Liver (tissue), 9 donors: ENCODE results near the gene CAVIN2. TPM values are rescaled to one million over a fixed set of nuclear protein-coding genes. Genes with fewer than 3 reads are reported as not detected.

Experiments
- DNase-seq: peaks from one replicate; pipeline ENCODE4 v3.0.0-alpha.2; 2017; ENCODE audit warnings: low spot score
- H3K27ac ChIP-seq, 2 donors: one replicate each; pipeline ENCODE4 v1.7.0; 2013; ENCODE audit warnings: inconsistent platforms in 2 of 2, low read length in 2 of 2, control low read depth in 1 of 2, low read depth in 1 of 2, mild to moderate bottlenecking in 1 of 2
- H3K27me3 ChIP-seq, 4 donors: one replicate each; pipeline versions ENCODE4 v1.6.1 to v1.7.0; 2013; ENCODE audit warnings: low read length in 3 of 4, inconsistent platforms in 1 of 4, mild to moderate bottlenecking in 1 of 4, moderate library complexity in 1 of 4; ENCODE audit not compliant: control insufficient read depth in 4 of 4, insufficient read depth in 4 of 4
- H3K36me3 ChIP-seq, 4 donors: one replicate each; pipeline versions ENCODE4 v1.6.1 to v1.7.0; 2013; ENCODE audit warnings: low read length in 3 of 4, mild to moderate bottlenecking in 3 of 4, low read depth in 1 of 4, moderate library complexity in 1 of 4; ENCODE audit not compliant: control insufficient read depth in 4 of 4, insufficient read depth in 3 of 4
- H3K4me1 ChIP-seq, 4 donors: one replicate each; pipeline versions ENCODE4 v1.6.1 to v1.7.0; 2013; ENCODE audit warnings: low read length in 3 of 4, mild to moderate bottlenecking in 3 of 4, moderate library complexity in 1 of 4; ENCODE audit not compliant: control insufficient read depth in 4 of 4, insufficient read depth in 4 of 4
- H3K4me3 ChIP-seq, 3 donors: one replicate each; pipeline versions ENCODE4 v1.6.1 to v1.7.0; 2013; ENCODE audit warnings: low read length in 3 of 3, control low read depth in 1 of 3, low read depth in 1 of 3, mild to moderate bottlenecking in 1 of 3
- H3K9ac ChIP-seq, 2 donors: one replicate each; pipeline ENCODE4 v1.7.0; 2013; ENCODE audit warnings: low read length in 2 of 2, mild to moderate bottlenecking in 2 of 2, moderate library complexity in 2 of 2, control low read depth in 1 of 2, low read depth in 1 of 2
- H3K9me3 ChIP-seq, 4 donors: one replicate each; pipeline versions ENCODE4 v1.6.1 to v1.7.0; 2013; ENCODE audit warnings: low read length in 3 of 4; ENCODE audit not compliant: control insufficient read depth in 4 of 4
- EGR1 ChIP-seq, 2 donors: IDR thresholded peaks; 2 replicates each; pipeline ENCODE4 v1.6.1; 2016 to 2018; ENCODE audit warnings: antibody characterized with exemption in 2 of 2, low read depth in 2 of 2
- FOXA1 ChIP-seq: IDR thresholded peaks from 2 replicates; pipeline ENCODE4 v1.6.1; 2016; ENCODE audit warnings: antibody characterized with exemption
- FOXA2 ChIP-seq: IDR thresholded peaks from 2 replicates; pipeline ENCODE4 v1.6.1; 2016; ENCODE audit warnings: antibody characterized with exemption
- GABPA ChIP-seq, 2 donors: IDR thresholded peaks in 1 of 2; conservative IDR thresholded peaks in 1 of 2; 2 replicates each; pipeline ENCODE4 v1.6.1; 2016; ENCODE audit warnings: antibody characterized with exemption in 2 of 2, mild to moderate bottlenecking in 1 of 2, moderate library complexity in 1 of 2
- HNF4A ChIP-seq, 2 donors: conservative IDR thresholded peaks; 2 replicates each; pipeline ENCODE4 v1.6.1; 2016; ENCODE audit warnings: antibody characterized with exemption in 2 of 2, mild to moderate bottlenecking in 2 of 2
- HNF4G ChIP-seq: IDR thresholded peaks from 2 replicates; pipeline ENCODE4 v1.6.1; 2016; ENCODE audit warnings: antibody characterized with exemption
- JUND ChIP-seq, 2 donors: IDR thresholded peaks; 2 replicates each; pipeline ENCODE4 v1.6.1; 2016; ENCODE audit warnings: antibody characterized with exemption in 2 of 2
- MAX ChIP-seq: IDR thresholded peaks from 2 replicates; pipeline ENCODE4 v1.6.1; 2016; ENCODE audit warnings: antibody characterized with exemption
- NR2F2 ChIP-seq: IDR thresholded peaks from 2 replicates; pipeline ENCODE4 v1.6.1; 2016; ENCODE audit warnings: antibody characterized with exemption
- RAD21 ChIP-seq, 2 donors: IDR thresholded peaks; 2 replicates each; pipeline ENCODE4 v1.6.1; 2016; ENCODE audit warnings: antibody characterized with exemption in 2 of 2, mild to moderate bottlenecking in 2 of 2
- RXRA ChIP-seq, 2 donors: IDR thresholded peaks; 2 replicates each; pipeline ENCODE4 v1.6.1; 2017 to 2018; ENCODE audit warnings: antibody characterized with exemption in 2 of 2, mild to moderate bottlenecking in 1 of 2
- SP1 ChIP-seq: IDR thresholded peaks from 2 replicates; pipeline ENCODE4 v1.6.1; 2018; ENCODE audit warnings: antibody characterized with exemption, mild to moderate bottlenecking
- TAF1 ChIP-seq: conservative IDR thresholded peaks from 2 replicates; pipeline ENCODE4 v1.6.1; 2016; ENCODE audit warnings: antibody characterized with exemption, mild to moderate bottlenecking
- YY1 ChIP-seq: IDR thresholded peaks from 2 replicates; pipeline ENCODE4 v1.6.1; 2016; ENCODE audit warnings: antibody characterized with exemption, mild to moderate bottlenecking
- ZBTB33 ChIP-seq: IDR thresholded peaks from 2 replicates; pipeline ENCODE4 v1.6.1; 2016; ENCODE audit warnings: antibody characterized with exemption
- WGBS: extraction: QIAGEN DNeasy Blood & Tissue Kit; methylation state at CpG from one replicate; pipeline ENCODE4 v1.1.7; 2013; 5-methylcytosine and 5-hydroxymethylcytosine counted together
- polyA plus RNA-seq, 2 donors: library from polyadenylated mRNA; stranded (reverse) in 1 of 2; unstranded in 1 of 2; fragments of 200-250 nt in 1 of 2; fragments of >200 nt in 1 of 2; fragmentation: Nextera tagmentation in 1 of 2; extraction: Ambion mirVana in 1 of 2; gene quantifications; one replicate each; pipeline versions ENCODE4 v1.2.1 to v1.2.3, GENCODE V29; 2013 to 2015
- total RNA-seq, 2 donors: library from RNA; depleted of rRNA; stranded (reverse); fragments of >200 nt; gene quantifications; one replicate each; pipeline ENCODE4 v1.2.3, GENCODE V29; 2014
- TF ChIP-seq, protein P1 (sequence below): IDR thresholded peaks from 2 replicates; pipeline ENCODE4 v1.6.1; 2016; ENCODE audit warnings: antibody characterized with exemption, mild to moderate bottlenecking
- TF ChIP-seq, protein P2 (sequence below): IDR thresholded peaks from 2 replicates; pipeline ENCODE4 v1.6.1; 2016; ENCODE audit warnings: antibody characterized with exemption
- TF ChIP-seq, protein P3 (sequence below): fragments of 150-350 bp; IDR thresholded peaks from 2 replicates; pipeline ENCODE4 v1.5.1; 2017; ENCODE audit warnings: improper control_type of control experiment, low read depth, low read length; ENCODE audit not compliant: missing input control
- donor health status: healthy.
- donor health status: healthy.
- donor health status: healthy.
- donor health status: healthy.
- donor health status: healthy.

Gene CAVIN2
- total and polyA plus RNA-seq, 4 donors: 13.3 to 20.7 (median 14.0) TPM

DNA sequence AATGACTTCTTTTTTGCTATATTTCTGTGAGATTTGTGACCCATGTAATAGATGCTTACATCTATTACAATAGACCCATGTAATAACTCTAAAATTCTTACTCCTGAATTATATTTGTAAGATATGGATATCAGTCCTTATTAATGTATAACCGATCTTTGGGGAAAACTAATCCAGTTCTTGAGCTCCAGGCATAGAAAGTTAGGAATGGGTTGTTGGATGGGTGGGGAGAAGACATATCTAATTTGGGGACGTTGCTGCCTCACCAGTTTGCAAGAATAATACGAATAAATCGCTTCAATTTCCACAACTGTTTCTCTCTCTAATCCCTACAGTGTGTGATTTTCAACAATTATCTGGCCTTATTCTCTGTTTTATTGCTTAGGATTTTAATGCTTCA, 13.5 kb downstream of the CAVIN2 start:
- Histone ChIP-seq H3K9ac (no peak overlapping the region), H3K27me3 (no peaks in the 10 kb centered on the region), H3K27ac (no peak overlapping the region), H3K4me1 (no peaks in the 10 kb centered on the region), H3K9me3 (no peaks in the 10 kb centered on the region), H3K4me3 (no peak overlapping the region), H3K36me3 (no peaks in the 10 kb centered on the region)
- no peak for DNase-seq
- TF ChIP-seq GABPA (IDR thresholded peaks at IDR 0.05 in 1 of 2, conservative IDR thresholded peaks at IDR 0.05 in 1 of 2) (no peak), HNF4A (conservative IDR thresholded peaks at IDR 0.05) (no peak), YY1 (no peak), FOXA1 (no peak), RXRA (IDR thresholded peaks at IDR 0.05) (no peak), ZBTB33 (no peak), FOXA2 (no peak), NR2F2 (no peak), TAF1 (no peak), MAX (no peak), EGR1 (IDR thresholded peaks at IDR 0.05; ENCODE audit: low read depth in 2 of 2) (no peak), JUND (IDR thresholded peaks at IDR 0.05) (no peak), HNF4G (no peak), SP1 (no peak), RAD21 (IDR thresholded peaks at IDR 0.05) (no peak)
- TF ChIP-seq, protein P1, sequence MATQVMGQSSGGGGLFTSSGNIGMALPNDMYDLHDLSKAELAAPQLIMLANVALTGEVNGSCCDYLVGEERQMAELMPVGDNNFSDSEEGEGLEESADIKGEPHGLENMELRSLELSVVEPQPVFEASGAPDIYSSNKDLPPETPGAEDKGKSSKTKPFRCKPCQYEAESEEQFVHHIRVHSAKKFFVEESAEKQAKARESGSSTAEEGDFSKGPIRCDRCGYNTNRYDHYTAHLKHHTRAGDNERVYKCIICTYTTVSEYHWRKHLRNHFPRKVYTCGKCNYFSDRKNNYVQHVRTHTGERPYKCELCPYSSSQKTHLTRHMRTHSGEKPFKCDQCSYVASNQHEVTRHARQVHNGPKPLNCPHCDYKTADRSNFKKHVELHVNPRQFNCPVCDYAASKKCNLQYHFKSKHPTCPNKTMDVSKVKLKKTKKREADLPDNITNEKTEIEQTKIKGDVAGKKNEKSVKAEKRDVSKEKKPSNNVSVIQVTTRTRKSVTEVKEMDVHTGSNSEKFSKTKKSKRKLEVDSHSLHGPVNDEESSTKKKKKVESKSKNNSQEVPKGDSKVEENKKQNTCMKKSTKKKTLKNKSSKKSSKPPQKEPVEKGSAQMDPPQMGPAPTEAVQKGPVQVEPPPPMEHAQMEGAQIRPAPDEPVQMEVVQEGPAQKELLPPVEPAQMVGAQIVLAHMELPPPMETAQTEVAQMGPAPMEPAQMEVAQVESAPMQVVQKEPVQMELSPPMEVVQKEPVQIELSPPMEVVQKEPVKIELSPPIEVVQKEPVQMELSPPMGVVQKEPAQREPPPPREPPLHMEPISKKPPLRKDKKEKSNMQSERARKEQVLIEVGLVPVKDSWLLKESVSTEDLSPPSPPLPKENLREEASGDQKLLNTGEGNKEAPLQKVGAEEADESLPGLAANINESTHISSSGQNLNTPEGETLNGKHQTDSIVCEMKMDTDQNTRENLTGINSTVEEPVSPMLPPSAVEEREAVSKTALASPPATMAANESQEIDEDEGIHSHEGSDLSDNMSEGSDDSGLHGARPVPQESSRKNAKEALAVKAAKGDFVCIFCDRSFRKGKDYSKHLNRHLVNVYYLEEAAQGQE: no peak
- TF ChIP-seq, protein P2, sequence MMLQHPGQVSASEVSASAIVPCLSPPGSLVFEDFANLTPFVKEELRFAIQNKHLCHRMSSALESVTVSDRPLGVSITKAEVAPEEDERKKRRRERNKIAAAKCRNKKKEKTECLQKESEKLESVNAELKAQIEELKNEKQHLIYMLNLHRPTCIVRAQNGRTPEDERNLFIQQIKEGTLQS: no peak
- WGBS: 91% methylated on average over 4 of the region's 4 CpGs

DNA sequence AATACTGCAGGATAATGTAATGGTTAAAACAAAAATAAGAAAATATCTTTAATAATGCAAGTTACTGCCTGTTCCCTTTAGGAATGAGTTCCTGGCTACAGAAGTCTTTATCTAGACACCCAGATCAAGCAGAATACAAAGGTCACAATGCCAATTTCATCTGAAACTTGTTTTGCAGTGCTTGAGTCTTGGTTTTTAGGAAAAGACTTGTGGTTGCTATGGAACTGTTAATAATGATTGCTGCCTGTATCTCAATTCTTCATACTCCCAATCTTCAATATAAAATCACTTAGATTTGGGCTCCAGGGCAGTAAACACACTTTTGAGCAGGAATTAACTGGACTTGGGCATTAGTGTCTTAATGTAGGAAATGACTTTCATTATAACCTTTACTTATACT, 14.2 kb downstream of the CAVIN2 start:
- no peak overlapping the region for H3K27ac ChIP-seq
- no peaks in the 10 kb centered on the region for H3K4me1 ChIP-seq

More for the DNA sequence above, 14.2 kb downstream of the CAVIN2 start:
- H3K4me3 ChIP-seq: no peak overlapping the region
- H3K36me3 ChIP-seq: no peaks in the 10 kb centered on the region
- H3K9me3 ChIP-seq: no peaks in the 10 kb centered on the region
- no peaks in the 10 kb centered on the region for H3K27me3 ChIP-seq
- DNase-seq: no peak
- TF ChIP-seq EGR1 (IDR thresholded peaks at IDR 0.05; ENCODE audit: low read depth in 2 of 2): no peak
- no peak for TF ChIP-seq FOXA1
- TF ChIP-seq, protein P3, sequence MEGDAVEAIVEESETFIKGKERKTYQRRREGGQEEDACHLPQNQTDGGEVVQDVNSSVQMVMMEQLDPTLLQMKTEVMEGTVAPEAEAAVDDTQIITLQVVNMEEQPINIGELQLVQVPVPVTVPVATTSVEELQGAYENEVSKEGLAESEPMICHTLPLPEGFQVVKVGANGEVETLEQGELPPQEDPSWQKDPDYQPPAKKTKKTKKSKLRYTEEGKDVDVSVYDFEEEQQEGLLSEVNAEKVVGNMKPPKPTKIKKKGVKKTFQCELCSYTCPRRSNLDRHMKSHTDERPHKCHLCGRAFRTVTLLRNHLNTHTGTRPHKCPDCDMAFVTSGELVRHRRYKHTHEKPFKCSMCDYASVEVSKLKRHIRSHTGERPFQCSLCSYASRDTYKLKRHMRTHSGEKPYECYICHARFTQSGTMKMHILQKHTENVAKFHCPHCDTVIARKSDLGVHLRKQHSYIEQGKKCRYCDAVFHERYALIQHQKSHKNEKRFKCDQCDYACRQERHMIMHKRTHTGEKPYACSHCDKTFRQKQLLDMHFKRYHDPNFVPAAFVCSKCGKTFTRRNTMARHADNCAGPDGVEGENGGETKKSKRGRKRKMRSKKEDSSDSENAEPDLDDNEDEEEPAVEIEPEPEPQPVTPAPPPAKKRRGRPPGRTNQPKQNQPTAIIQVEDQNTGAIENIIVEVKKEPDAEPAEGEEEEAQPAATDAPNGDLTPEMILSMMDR: no peak
- no peak for TF ChIP-seq MAX
- TF ChIP-seq YY1: no peak
- TF ChIP-seq TAF1: no peak
- no peak for TF ChIP-seq JUND (IDR thresholded peaks at IDR 0.05)
- TF ChIP-seq SP1: no peak
- TF ChIP-seq HNF4A (conservative IDR thresholded peaks at IDR 0.05): no peak
- no peak overlapping the region for H3K9ac ChIP-seq
